Ishikawa (cell line): ENCODE data around the gene ING3.

Experiments used
- CEBPB ChIP-seq: IDR thresholded peaks from 2 replicates; pipeline ENCODE4 v1.6.1; 2012
- CREB1 ChIP-seq: IDR thresholded peaks from 2 replicates; pipeline ENCODE4 v1.6.1; 2012; ENCODE audit warnings: low read depth
- EGR1 ChIP-seq: IDR thresholded peaks from 2 replicates; pipeline ENCODE4 v1.6.1; 2012
- EP300 ChIP-seq: IDR thresholded peaks from 2 replicates; pipeline ENCODE4 v1.6.1; 2012; ENCODE audit warnings: borderline replicate concordance
- FOXM1 ChIP-seq: IDR thresholded peaks from 2 replicates; pipeline ENCODE4 v1.6.1; 2012; ENCODE audit warnings: low read depth, borderline replicate concordance
- NFIC ChIP-seq: IDR thresholded peaks from 2 replicates; pipeline ENCODE4 v1.6.1; 2012
- RAD21 ChIP-seq: IDR thresholded peaks from 2 replicates; pipeline ENCODE4 v1.6.1; 2012; ENCODE audit warnings: low read depth
- TAF1 ChIP-seq: IDR thresholded peaks from 2 replicates; pipeline ENCODE4 v1.6.1; 2012; ENCODE audit warnings: low read depth, mild to moderate bottlenecking
- TCF12 ChIP-seq: IDR thresholded peaks from 2 replicates; pipeline ENCODE4 v1.6.1; 2012; ENCODE audit warnings: low read depth
- TEAD4 ChIP-seq: IDR thresholded peaks from 2 replicates; pipeline ENCODE4 v1.6.1; 2012
- YY1 ChIP-seq: IDR thresholded peaks from 2 replicates; pipeline ENCODE4 v1.6.1; 2012; ENCODE audit warnings: low read depth
- ZBTB7A ChIP-seq: IDR thresholded peaks from 2 replicates; pipeline ENCODE4 v1.6.1; 2012; ENCODE audit warnings: low read depth
- TF ChIP-seq, protein P1 (sequence below): IDR thresholded peaks from 2 replicates; pipeline ENCODE4 v1.6.1; 2012
- TF ChIP-seq, protein P2 (sequence below): IDR thresholded peaks from 2 replicates; pipeline ENCODE4 v1.6.1; 2012
- TF ChIP-seq, protein P3 (sequence below): IDR thresholded peaks from 2 replicates; pipeline ENCODE4 v1.6.1; 2012; ENCODE audit warnings: low read depth, mild to moderate bottlenecking

ING3 gene

GRCh38 chr7:120992272-120992964, 41.8 kb downstream of the ING3 start:
- no peak for TF ChIP-seq CEBPB
- no peak for TF ChIP-seq CREB1
- no peak for TF ChIP-seq ZBTB7A
- no peak for TF ChIP-seq RAD21
- no peak for TF ChIP-seq TEAD4
- TF ChIP-seq YY1, result no peak
- TF ChIP-seq TAF1, result no peak
- no peak for TF ChIP-seq NFIC
- TF ChIP-seq, protein P1, sequence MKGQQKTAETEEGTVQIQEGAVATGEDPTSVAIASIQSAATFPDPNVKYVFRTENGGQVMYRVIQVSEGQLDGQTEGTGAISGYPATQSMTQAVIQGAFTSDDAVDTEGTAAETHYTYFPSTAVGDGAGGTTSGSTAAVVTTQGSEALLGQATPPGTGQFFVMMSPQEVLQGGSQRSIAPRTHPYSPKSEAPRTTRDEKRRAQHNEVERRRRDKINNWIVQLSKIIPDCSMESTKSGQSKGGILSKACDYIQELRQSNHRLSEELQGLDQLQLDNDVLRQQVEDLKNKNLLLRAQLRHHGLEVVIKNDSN, result no peak
- TF ChIP-seq, protein P2, sequence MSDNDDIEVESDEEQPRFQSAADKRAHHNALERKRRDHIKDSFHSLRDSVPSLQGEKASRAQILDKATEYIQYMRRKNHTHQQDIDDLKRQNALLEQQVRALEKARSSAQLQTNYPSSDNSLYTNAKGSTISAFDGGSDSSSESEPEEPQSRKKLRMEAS, result no peak
- TF ChIP-seq EGR1, result no peak
- no peak for TF ChIP-seq EP300
- no peak for TF ChIP-seq FOXM1

- TF ChIP-seq TEAD4 (no peak), NFIC (no peak), RAD21 (no peak), EGR1 (no peak), CEBPB (no peak), CREB1 (no peak), TCF12 (no peak), YY1 (no peak), EP300 (no peak)
- TF ChIP-seq, protein P2, result no peak
- TF ChIP-seq, protein P1, result no peak
Measured at GRCh38 chr7:120992965-120993494, 42.5 kb downstream of the ING3 start.

DNA sequence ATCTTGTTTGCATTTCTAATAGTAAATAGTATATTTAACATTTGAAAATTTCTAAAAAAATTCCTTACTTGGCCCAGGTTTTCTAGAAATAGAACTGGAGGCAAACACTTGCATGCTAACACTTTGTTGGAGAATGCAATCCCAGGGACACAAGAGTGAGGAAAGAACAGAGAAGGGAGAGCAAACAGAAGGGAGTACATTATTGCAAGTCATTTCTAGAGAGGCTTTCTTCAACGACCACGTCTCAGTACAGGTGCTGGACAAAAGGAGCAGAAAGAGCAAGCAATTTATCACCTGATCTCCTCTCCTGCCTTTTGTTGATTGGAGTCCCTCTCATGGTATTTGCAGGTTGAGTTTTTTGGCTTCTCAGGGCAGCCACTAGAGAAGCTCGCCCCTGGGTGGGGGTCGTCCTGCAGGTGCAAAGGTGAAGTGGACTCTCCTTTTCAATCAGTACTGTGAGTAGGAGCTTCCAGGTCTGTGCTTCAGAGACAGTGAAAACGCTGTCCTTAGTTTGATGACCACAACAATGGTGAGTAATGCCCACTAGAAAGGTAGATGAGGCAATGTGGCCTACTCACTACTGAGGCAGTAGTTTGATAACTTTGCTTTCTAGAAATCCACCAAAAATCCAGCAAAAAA, 43.1 kb downstream of the ING3 start:
- TF ChIP-seq FOXM1, result no peak
- TF ChIP-seq, protein P1, result no peak
- TF ChIP-seq EP300, result no peak
- no peak for TF ChIP-seq EGR1
- no peak for TF ChIP-seq CEBPB
- no peak for TF ChIP-seq NFIC
- TF ChIP-seq ZBTB7A, result no peak
- no peak for TF ChIP-seq TEAD4
- no peak for TF ChIP-seq CREB1
- no peak for TF ChIP-seq YY1
- no peak for TF ChIP-seq TCF12
- TF ChIP-seq, protein P2, result no peak
- TF ChIP-seq, protein P3, sequence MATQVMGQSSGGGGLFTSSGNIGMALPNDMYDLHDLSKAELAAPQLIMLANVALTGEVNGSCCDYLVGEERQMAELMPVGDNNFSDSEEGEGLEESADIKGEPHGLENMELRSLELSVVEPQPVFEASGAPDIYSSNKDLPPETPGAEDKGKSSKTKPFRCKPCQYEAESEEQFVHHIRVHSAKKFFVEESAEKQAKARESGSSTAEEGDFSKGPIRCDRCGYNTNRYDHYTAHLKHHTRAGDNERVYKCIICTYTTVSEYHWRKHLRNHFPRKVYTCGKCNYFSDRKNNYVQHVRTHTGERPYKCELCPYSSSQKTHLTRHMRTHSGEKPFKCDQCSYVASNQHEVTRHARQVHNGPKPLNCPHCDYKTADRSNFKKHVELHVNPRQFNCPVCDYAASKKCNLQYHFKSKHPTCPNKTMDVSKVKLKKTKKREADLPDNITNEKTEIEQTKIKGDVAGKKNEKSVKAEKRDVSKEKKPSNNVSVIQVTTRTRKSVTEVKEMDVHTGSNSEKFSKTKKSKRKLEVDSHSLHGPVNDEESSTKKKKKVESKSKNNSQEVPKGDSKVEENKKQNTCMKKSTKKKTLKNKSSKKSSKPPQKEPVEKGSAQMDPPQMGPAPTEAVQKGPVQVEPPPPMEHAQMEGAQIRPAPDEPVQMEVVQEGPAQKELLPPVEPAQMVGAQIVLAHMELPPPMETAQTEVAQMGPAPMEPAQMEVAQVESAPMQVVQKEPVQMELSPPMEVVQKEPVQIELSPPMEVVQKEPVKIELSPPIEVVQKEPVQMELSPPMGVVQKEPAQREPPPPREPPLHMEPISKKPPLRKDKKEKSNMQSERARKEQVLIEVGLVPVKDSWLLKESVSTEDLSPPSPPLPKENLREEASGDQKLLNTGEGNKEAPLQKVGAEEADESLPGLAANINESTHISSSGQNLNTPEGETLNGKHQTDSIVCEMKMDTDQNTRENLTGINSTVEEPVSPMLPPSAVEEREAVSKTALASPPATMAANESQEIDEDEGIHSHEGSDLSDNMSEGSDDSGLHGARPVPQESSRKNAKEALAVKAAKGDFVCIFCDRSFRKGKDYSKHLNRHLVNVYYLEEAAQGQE, result no peak
- TF ChIP-seq RAD21, result no peak
- no peak for TF ChIP-seq TAF1

DNA sequence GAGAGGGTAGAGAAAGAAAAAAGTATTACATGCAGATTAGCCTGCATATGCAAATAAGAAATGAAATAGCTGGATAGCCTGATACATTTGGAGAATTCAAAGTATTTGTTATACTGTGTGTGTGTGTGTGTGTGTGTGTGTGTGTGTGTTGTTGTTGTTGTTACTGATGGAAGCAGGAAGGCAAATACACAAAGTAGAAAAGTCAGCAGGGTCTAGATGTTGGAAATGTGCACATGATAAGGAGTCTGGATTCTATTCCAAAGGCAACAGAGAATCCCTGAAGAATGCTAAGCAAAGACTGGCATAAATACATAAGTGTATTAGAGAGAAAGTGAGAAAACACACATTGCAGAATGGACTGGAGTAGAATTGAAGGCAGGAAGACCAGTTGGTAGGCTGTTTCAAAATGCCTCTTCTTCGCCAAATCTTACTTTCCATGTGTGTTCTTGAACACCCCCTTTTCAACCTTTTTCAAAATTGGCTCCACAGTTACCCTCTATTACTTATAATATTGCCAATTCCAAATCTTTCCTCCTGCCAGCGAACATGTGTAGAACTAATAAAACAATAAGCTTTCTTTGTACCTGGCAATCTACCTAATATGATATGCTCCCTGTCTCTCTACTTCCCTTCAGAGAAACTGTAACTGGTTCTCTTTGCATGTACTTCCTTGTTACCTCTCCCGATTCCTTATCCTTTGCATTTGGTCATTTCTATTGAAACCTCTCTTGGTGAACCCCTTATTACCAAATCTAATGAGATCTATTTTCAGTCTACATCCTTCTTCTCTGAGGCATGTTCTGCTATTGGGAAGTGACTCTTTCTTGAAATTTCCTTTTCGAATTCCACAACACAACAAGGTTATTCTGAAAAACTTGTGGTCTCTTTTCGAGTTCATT, 44.2 kb downstream of the ING3 start:
- TF ChIP-seq FOXM1 (no peak), YY1 (no peak), EP300 (no peak), TEAD4 (no peak), RAD21 (no peak), TCF12 (no peak), TAF1 (no peak), CREB1 (no peak)
- TF ChIP-seq, protein P3, result no peak
- TF ChIP-seq, protein P2, result no peak
